KMS-11 (cell line): ENCODE results near the gene C12orf42.

Experiments
- H2AFZ ChIP-seq: fragments of 200-600 bp; sonication (generic); 2 replicates; pipeline ENCODE4 v1.6.1; 2016; ENCODE audit warnings: antibody characterized with exemption, mixed run types, low read depth
- H3K27ac ChIP-seq: fragments of 200-600 bp; sonication (generic); 2 replicates; pipeline ENCODE4 v1.6.1; 2016; ENCODE audit warnings: mild to moderate bottlenecking, mixed run types
- H3K27me3 ChIP-seq: fragments of 200-600 bp; sonication (generic); 2 replicates; pipeline ENCODE4 v1.6.1; 2017; ENCODE audit warnings: mild to moderate bottlenecking, low read depth, mixed run types, moderate library complexity; ENCODE audit not compliant: insufficient read depth
- H3K36me3 ChIP-seq: fragments of 200-600 bp; sonication (generic); 2 replicates; pipeline ENCODE4 v1.6.1; 2017; ENCODE audit warnings: mild to moderate bottlenecking, mixed run types; ENCODE audit not compliant: insufficient read depth
- H3K4me1 ChIP-seq: fragments of 200-600 bp; sonication (generic); 2 replicates; pipeline ENCODE4 v1.6.1; 2016; ENCODE audit warnings: mild to moderate bottlenecking, low read depth, mixed run types; ENCODE audit not compliant: poor library complexity, severe bottlenecking
- H3K4me2 ChIP-seq: fragments of 200-600 bp; sonication (generic); 2 replicates; pipeline ENCODE4 v1.7.0; 2016; ENCODE audit warnings: mild to moderate bottlenecking, mixed run types
- H3K4me3 ChIP-seq: fragments of 200-600 bp; sonication (generic); IDR thresholded peaks from 2 replicates; pipeline ENCODE4 v1.6.1; 2017; ENCODE audit warnings: low read depth, low read length, mixed read lengths; ENCODE audit not compliant: insufficient read depth
- H3K79me2 ChIP-seq: fragments of 200-600 bp; sonication (generic); 2 replicates; pipeline ENCODE4 v1.6.1; 2016; ENCODE audit warnings: low read depth, mixed run types; ENCODE audit not compliant: insufficient read depth
- H3K9ac ChIP-seq: fragments of 200-600 bp; sonication (generic); 2 replicates; pipeline ENCODE4 v1.6.1; 2016; ENCODE audit warnings: mild to moderate bottlenecking, mixed run types
- H4K20me1 ChIP-seq: fragments of 200-600 bp; sonication (generic); 2 replicates; pipeline ENCODE4 v1.6.1; 2016; ENCODE audit warnings: mild to moderate bottlenecking, mixed run types; ENCODE audit not compliant: insufficient read depth
- TF ChIP-seq, protein P1 (sequence below): fragments of 200-600 bp; sonication (generic); conservative IDR thresholded peaks from 2 replicates; pipeline ENCODE4 v1.6.1; 2017; ENCODE audit warnings: low read depth, mild to moderate bottlenecking, antibody characterized with exemption, low read length, moderate library complexity, mixed read lengths

Gene C12orf42

DNA sequence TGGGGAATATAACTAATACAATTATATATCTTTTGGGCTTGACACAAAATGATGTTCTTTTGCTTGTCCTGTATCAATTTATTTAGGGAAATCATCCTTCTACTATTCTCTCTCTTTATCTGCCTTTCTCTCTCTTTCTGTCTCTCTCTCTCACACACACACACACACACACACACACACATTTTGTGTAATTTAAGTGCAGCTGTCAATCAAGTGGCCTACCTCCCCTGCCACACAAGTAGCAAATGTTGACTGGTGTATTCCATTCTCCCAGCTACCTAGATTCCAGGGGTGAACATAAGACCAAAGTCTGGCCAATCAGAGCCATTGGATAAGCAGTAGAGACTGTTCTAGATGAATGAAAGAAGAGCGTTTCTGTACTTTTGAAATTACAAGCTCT is 127.6 kb downstream of the C12orf42 start:
- no peak overlapping the region for H2AFZ ChIP-seq
- H3K4me3 ChIP-seq: no peak overlapping the region
- H3K79me2 ChIP-seq: no peaks in the 10 kb centered on the region
- no peak overlapping the region for H3K4me2 ChIP-seq
- H3K27ac ChIP-seq: no peak overlapping the region
- TF ChIP-seq, protein P1, sequence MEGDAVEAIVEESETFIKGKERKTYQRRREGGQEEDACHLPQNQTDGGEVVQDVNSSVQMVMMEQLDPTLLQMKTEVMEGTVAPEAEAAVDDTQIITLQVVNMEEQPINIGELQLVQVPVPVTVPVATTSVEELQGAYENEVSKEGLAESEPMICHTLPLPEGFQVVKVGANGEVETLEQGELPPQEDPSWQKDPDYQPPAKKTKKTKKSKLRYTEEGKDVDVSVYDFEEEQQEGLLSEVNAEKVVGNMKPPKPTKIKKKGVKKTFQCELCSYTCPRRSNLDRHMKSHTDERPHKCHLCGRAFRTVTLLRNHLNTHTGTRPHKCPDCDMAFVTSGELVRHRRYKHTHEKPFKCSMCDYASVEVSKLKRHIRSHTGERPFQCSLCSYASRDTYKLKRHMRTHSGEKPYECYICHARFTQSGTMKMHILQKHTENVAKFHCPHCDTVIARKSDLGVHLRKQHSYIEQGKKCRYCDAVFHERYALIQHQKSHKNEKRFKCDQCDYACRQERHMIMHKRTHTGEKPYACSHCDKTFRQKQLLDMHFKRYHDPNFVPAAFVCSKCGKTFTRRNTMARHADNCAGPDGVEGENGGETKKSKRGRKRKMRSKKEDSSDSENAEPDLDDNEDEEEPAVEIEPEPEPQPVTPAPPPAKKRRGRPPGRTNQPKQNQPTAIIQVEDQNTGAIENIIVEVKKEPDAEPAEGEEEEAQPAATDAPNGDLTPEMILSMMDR: no peak
- peaks cover 19% of the 10 kb centered on the region for H3K4me1 ChIP-seq
- H4K20me1 ChIP-seq: no peaks in the 10 kb centered on the region
- no peaks in the 10 kb centered on the region for H3K27me3 ChIP-seq
- no peaks in the 10 kb centered on the region for H3K36me3 ChIP-seq
- H3K9ac ChIP-seq: no peak overlapping the region

GRCh38 chr12:103354403-103354802 is 141.4 kb downstream of the C12orf42 start:
- H3K9ac ChIP-seq: no peak overlapping the region
- H3K4me2 ChIP-seq: no peak overlapping the region
- H3K27ac ChIP-seq: no peak overlapping the region
- no peaks in the 10 kb centered on the region for H3K4me1 ChIP-seq
- no peaks in the 10 kb centered on the region for H3K79me2 ChIP-seq
- no peaks in the 10 kb centered on the region for H3K36me3 ChIP-seq
- H4K20me1 ChIP-seq: no peaks in the 10 kb centered on the region
- no peak overlapping the region for H3K4me3 ChIP-seq
- TF ChIP-seq, protein P1: no peak
- H3K27me3 ChIP-seq: no peaks in the 10 kb centered on the region
- no peak overlapping the region for H2AFZ ChIP-seq

GRCh38 chr12:103353913-103354312 is 141.9 kb downstream of the C12orf42 start:
- TF ChIP-seq, protein P1: no peak
- Histone ChIP-seq H3K4me1 (no peaks in the 10 kb centered on the region), H3K4me3 (no peak overlapping the region), H3K79me2 (no peaks in the 10 kb centered on the region), H3K4me2 (no peak overlapping the region), H3K9ac (no peak overlapping the region), H3K36me3 (no peaks in the 10 kb centered on the region), H2AFZ (no peak overlapping the region), H3K27ac (no peak overlapping the region), H4K20me1 (no peaks in the 10 kb centered on the region), H3K27me3 (no peaks in the 10 kb centered on the region)

DNA sequence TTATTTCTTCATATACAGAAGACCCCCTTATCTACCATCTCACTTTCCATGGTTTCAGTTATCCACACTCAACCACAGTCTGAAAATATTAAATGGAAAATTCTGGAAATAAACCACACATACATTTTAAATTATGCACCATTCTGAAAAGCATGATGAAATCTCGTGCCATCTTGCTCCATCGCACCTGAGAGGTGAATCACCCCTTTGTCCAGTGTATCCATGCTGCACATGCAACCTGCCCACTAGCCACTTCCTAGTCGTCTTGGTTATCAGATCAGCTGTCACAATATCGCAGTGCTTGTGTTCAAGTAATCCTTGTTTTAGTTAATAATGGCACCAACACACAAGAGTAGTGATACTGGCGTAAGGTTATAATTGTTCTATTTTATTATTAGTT is 145.7 kb downstream of the C12orf42 start:
- Histone ChIP-seq H3K27ac (no peak overlapping the region), H3K79me2 (no peaks in the 10 kb centered on the region), H3K4me1 (no peaks in the 10 kb centered on the region), H3K9ac (no peak overlapping the region), H3K4me2 (no peak overlapping the region), H3K4me3 (no peak overlapping the region), H3K27me3 (no peaks in the 10 kb centered on the region), H4K20me1 (no peaks in the 10 kb centered on the region), H2AFZ (no peak overlapping the region), H3K36me3 (no peaks in the 10 kb centered on the region)
- TF ChIP-seq, protein P1: no peak

- H3K4me2 ChIP-seq: no peak overlapping the region
- no peak overlapping the region for H2AFZ ChIP-seq
- H3K27ac ChIP-seq: no peak overlapping the region
- TF ChIP-seq, protein P1: no peak
- H3K79me2 ChIP-seq: no peaks in the 10 kb centered on the region
- no peak overlapping the region for H3K9ac ChIP-seq
- no peaks in the 10 kb centered on the region for H3K36me3 ChIP-seq
- no peaks in the 10 kb centered on the region for H3K4me1 ChIP-seq
- no peaks in the 10 kb centered on the region for H3K27me3 ChIP-seq
- no peak overlapping the region for H3K4me3 ChIP-seq
- no peaks in the 10 kb centered on the region for H4K20me1 ChIP-seq
Observed at GRCh38 chr12:103348935-103349334, 146.8 kb downstream of the C12orf42 start.
